Measurements from ENCODE around the gene PPP1R3G. TPM values are rescaled to one million over a fixed set of nuclear protein-coding genes. Genes with fewer than 3 reads are reported as not detected.
A peak's percentile ranks its signal among the peaks of the same experiment; 100 is the strongest.

Gene PPP1R3G
- total and polyA plus RNA-seq, 9 donors, result 0.67 to 2.9 (median 0.92) TPM

GRCh38 chr6:5122504-5123112 lies 37.5 kb downstream of the PPP1R3G start:
- intact Hi-C loops (cut with DNase I), result no loop called here
- WGBS, 3 donors, result 87 to 89% (median 88%) methylated on average over 18 of the region's 18 CpGs
- H3K4me3 ChIP-seq, result no peak overlapping the region
- H3K4me1 ChIP-seq (ENCODE audit: insufficient read depth), result no peaks in the 10 kb centered on the region
- no peak overlapping the region for H3K27ac ChIP-seq
- no peak for DNase-seq
- no peaks in the 10 kb centered on the region for H3K36me3 ChIP-seq
- TF ChIP-seq CTCF (IDR thresholded peaks at IDR 0.05), result no peak
- no peak for TF ChIP-seq POLR2A (IDR thresholded peaks at IDR 0.05)
- no peak for TF ChIP-seq EP300 (IDR thresholded peaks at IDR 0.05)
- H3K9me3 ChIP-seq, result no peaks in the 10 kb centered on the region
- H3K27me3 ChIP-seq, result no peaks in the 10 kb centered on the region

- Histone ChIP-seq H3K27ac (no peak overlapping the region), H3K36me3 (no peaks in the 10 kb centered on the region), H3K4me3 (no peak overlapping the region), H3K9me3 (no peaks in the 10 kb centered on the region), H3K4me1 (ENCODE audit: insufficient read depth) (no peaks in the 10 kb centered on the region), H3K27me3 (no peaks in the 10 kb centered on the region)
- WGBS, 3 donors, result 89 to 91% (median 90%) methylated on average over 20 of the region's 20 CpGs
- intact Hi-C loops (cut with DNase I), result no loop called here
- TF ChIP-seq CTCF (IDR thresholded peaks at IDR 0.05) (no peak), EP300 (IDR thresholded peaks at IDR 0.05) (no peak), POLR2A (IDR thresholded peaks at IDR 0.05) (no peak)
- DNase-seq, result no peak
These were observed 38.4 kb downstream of the PPP1R3G start for GRCh38 chr6:5123296-5124143.

GRCh38 chr6:5124526-5124925 lies 39.4 kb downstream of the PPP1R3G start:
- TF ChIP-seq CTCF (IDR thresholded peaks at IDR 0.05), result no peak
- TF ChIP-seq POLR2A (IDR thresholded peaks at IDR 0.05), result no peak
- no peak for TF ChIP-seq EP300 (IDR thresholded peaks at IDR 0.05)
- Histone ChIP-seq H3K4me3 (no peak overlapping the region), H3K27me3 (no peaks in the 10 kb centered on the region), H3K9me3 (no peaks in the 10 kb centered on the region), H3K4me1 (ENCODE audit: insufficient read depth) (no peaks in the 10 kb centered on the region), H3K36me3 (no peaks in the 10 kb centered on the region), H3K27ac (no peak overlapping the region)
- no peak for DNase-seq
- intact Hi-C loops (cut with DNase I), result no loop called here
- WGBS, 3 donors, result 95 to 99% (median 98%) methylated on average over 8 of the region's 8 CpGs

GRCh38 chr6:5125152-5126006 lies 40.2 kb downstream of the PPP1R3G start:
- TF ChIP-seq EP300 (IDR thresholded peaks at IDR 0.05) (no peak), POLR2A (IDR thresholded peaks at IDR 0.05) (no peak), CTCF (IDR thresholded peaks at IDR 0.05) (no peak)
- Histone ChIP-seq H3K4me3 (no peak overlapping the region), H3K36me3 (no peaks in the 10 kb centered on the region), H3K27ac (no peak overlapping the region), H3K27me3 (no peaks in the 10 kb centered on the region), H3K4me1 (ENCODE audit: insufficient read depth) (no peaks in the 10 kb centered on the region), H3K9me3 (no peaks in the 10 kb centered on the region)
- 65 to 67% (median 66%) methylated on average over 11 of the region's 11 CpGs for WGBS, 3 donors
- peak in 1 of 5 donors; percentile 46 for DNase-seq
- intact Hi-C loops (cut with DNase I), result no loop called here

Measured in ovary (tissue), 9 donors.